HG03439 (cell line): ENCODE results near the gene ADH4.
"Not testable (repeated sequence)": the region's sequence is repeated elsewhere in the genome, so short reads cannot be mapped to it uniquely, and the experiment has no call there.

ENCODE experiments used
- ATAC-seq: cut with Tn5 transposase; IDR thresholded peaks from one replicate; pipeline ENCODE4 v1.9.1; 2021; ENCODE audit warnings: mild to moderate bottlenecking, moderate library complexity; ENCODE audit not compliant: unreplicated experiment

ADH4 gene

DNA sequence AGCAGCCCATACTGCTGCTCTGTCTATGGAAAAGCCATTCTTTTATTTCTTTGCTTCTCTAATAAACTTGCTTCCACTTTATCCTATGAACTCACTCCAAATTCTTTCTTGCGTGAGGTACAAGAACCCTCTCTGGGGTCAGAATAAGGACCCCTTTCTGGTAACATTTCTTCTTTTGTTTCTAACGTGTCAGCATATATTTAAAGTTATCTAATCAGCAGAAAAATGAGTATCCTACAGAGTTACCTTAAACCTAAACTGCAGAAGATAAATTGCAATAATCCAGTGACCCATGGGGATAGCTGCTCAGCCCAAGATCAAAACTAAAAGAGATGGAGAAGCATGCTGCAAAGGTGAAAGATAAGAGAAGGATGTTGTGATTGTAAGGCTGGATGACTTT is 59.5 kb downstream of the ADH4 start:
- no peak for ATAC-seq

DNA sequence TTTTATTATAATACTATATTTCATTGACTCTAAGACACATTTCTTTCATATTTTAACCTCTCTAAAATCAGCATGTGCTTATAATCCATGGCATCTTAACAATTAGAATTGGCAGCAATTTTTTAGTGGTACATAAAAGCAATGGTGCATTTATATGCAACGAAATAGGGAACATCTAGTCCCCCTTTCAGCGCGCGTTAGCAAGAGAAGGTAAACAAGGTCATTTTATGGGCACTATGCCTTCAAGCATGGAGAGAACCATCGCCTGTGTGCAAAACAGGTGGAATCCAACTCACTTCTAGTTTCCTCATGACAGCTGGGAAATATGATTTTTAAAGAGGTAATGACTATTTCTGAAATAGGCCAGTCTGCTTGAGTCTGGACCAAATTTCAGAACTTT is 61.9 kb downstream of the ADH4 start:
- no peak for ATAC-seq

DNA sequence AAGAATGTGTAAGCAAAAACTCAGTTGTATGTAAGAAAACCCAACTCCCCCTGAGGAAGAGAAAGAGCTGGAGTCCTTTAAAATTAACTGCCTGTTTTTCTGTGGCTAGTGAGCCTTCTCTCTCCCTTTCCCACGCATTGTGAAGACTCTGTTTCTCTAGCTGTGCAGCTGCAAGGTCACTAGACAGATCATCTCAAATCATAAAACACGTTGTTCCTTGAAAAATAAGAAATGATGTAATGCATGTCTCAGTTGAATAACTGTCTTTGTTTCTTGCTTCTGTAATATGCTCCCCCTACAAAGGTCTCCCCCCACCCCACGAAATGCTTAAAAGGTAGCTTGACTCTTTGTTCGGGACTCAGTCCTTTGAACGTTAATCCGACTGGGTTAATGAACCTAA is 63.2 kb downstream of the ADH4 start:
- not testable (repeated sequence) for ATAC-seq

DNA sequence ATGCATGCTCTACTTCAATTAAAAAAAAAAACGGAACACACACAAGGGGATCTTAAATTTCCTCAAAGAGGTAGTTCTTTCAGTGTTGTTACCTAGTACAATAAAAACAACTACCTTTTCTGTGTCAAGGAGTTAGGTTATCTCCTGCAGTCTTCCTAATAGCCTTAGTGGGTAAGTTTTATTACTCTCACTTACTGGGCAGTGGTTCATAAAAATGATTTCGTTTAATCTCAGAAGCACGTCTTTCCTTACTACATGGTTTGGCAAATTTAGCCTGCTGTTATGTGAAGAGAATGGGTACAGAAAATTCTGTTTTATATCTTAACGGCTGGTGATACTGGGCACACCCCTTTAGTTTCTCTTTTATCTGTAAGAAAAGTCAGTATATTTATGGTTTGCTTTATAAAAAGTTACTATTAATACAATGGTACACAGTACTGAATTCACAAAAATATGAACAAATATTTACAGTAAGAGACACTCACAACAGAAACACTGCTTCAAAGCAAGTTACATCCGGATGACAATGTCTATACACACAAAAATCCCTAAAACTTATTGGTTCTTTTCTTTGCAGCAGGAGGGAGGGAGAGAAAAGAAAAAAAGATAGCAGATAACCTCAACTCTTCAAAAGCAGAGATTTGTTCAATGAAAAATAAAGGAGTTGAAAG is 64.3 kb downstream of the ADH4 start:
- no peak for ATAC-seq

DNA sequence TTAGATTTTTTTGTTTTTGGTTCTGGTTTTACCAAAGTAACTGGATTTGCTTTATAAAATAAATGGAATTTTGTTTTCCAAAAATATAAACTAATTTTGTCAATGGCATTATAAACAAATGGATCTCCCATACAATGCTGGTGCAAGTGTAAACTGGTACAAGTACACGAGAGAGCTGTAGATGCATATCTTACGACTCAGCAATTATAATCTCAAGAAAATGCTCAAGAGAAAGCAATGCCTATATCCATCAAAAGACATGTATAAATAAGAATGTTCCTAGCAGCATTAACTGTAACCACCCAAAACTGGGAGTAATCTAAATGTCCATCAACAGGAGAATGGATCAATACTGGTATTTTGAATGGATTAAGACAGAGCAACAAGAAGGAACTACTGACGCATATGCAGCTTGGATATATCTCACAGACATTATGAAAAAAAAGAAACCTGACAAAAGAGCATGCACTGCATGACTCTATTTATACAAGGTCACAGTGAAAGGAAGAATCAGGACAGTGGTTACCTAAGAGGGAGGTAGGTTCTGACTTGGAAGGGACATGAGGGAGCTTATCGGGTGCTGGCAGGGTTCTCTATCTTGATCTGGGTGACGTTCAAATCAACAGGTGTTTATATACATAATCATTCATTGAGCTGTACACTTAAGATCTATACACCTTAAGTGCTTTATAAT is 65.0 kb downstream of the ADH4 start:
- ATAC-seq, result no peak

DNA sequence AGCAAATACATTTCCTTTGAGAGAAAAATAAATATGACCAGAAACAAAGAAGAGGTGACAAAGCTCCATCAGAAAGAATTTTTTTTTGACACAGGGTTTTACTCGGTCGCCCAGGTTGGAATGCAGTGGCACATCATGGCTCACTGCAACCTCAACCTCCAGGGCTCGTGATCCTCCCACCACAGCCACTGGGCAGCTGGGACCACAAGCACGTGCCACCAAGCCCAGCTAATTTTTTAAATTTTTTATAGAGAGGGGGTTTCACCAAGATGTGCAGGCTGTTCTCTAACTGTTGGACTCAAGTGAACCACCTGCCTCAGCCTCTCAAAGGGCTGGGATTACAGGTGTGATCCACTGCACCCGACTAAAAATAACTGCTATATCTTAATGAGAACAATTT is 65.8 kb downstream of the ADH4 start:
- no peak for ATAC-seq

DNA sequence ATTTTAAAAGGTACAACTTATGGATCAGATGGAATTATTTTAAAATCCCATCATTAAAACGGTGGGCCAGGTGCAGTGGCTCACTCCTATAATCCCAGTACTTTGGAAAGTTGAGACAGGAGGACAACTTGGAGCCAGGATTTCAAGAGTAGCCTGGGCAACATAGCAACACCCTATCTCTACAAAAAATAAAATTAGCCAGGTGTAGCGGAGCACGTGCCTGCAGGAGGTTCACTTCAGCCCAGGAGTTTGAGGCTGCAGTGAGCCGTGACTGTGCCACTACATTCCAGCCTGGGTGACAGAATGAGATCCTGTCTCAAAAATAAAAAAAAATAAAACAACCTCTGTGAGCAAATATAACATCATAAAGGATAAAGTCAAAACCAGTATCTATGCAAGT is 66.9 kb downstream of the ADH4 start:
- no peak for ATAC-seq

DNA sequence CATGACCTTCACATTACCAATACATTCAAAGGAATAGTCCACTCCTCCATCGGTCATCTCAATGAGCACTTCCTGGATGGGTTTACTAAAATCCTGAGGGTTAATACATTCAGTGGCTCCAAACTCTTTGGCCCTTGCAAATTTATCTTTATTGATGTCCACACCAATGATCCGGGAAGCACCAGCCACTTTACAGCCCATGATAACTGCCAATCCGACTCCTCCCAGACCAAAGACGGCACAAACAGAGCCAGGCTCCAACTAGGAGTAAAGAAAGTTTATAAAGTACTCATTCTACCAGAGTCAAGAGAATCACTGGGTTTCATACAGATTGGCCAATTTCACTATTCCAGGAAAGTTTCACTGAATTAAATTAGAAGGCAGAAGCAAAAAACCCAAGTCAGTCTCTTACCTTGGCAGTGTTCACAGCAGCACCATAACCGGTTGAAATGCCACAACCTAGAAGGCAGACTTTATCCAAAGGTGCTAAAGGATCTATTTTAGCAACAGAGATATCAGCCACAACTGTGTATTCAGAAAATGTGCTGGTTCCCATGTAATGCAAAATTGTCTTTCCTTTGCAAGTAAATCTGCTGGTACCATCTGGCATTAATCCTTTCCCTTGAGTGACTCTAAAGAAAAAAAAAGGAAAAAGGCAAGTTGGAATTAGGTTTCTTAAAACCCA is 67.7 kb downstream of the ADH4 start:
- ATAC-seq, result no peak

DNA sequence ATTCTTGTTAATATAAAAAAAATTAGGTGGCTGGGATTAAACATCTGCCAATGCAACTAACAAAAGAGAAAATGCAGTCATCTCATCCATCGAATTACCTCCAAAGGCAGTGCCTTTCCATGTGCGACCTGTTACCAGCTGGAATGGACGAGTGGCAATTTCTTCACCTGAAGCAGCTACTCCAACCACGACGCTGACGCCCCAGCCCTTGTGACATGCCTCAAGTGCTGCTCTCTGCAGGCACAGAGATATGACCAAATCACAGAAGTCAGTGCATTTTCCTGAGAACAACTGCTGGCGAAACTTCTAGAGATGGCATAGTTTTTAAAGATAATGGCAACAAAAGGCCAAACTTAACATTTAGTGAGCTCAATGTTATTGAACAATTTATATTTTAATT is 69.3 kb downstream of the ADH4 start:
- no peak for ATAC-seq
